CD4-positive, alpha-beta T cell treated with Interleukin-1 beta for 1 hour (primary cell): ENCODE data around the gene ATXN1.
"Not testable (repeated sequence)": the region's sequence is repeated elsewhere in the genome, so short reads cannot be mapped to it uniquely, and the experiment has no call there.

Experiments
- DNase-seq, 2 donors: peaks; one replicate each; pipeline ENCODE4 v3.0.0-alpha.2; 2020 to 2022

The ATXN1 gene

GRCh38 chr6:16400248-16400760, 361.0 kb downstream of the ATXN1 start:
- no peak for DNase-seq

GRCh38 chr6:16399695-16400094, 361.6 kb downstream of the ATXN1 start:
- DNase-seq = no peak

- DNase-seq = no peak
Measured at GRCh38 chr6:16399158-16399557, 362.1 kb downstream of the ATXN1 start.

- no peak for DNase-seq
Measured at GRCh38 chr6:16398587-16398986, 362.7 kb downstream of the ATXN1 start.

- no peak for DNase-seq
Measured at GRCh38 chr6:16397623-16398022, 363.6 kb downstream of the ATXN1 start.

- DNase-seq = no peak
Measured at GRCh38 chr6:16396497-16397319, 364.6 kb downstream of the ATXN1 start.

- DNase-seq = no peak
Measured at GRCh38 chr6:16394632-16395031, 366.6 kb downstream of the ATXN1 start.

GRCh38 chr6:16393326-16393725, 367.9 kb downstream of the ATXN1 start:
- no peak for DNase-seq

GRCh38 chr6:16392010-16392409, 369.2 kb downstream of the ATXN1 start:
- DNase-seq = no peak

- DNase-seq = no peak
Measured at GRCh38 chr6:16391451-16391912, 369.8 kb downstream of the ATXN1 start.

- not testable (repeated sequence) for DNase-seq
Measured at GRCh38 chr6:16390909-16391450, 370.3 kb downstream of the ATXN1 start.

- no peak for DNase-seq
Measured at GRCh38 chr6:16389642-16390041, 371.6 kb downstream of the ATXN1 start.

- DNase-seq = no peak
Measured at GRCh38 chr6:16388488-16388887, 372.8 kb downstream of the ATXN1 start.

GRCh38 chr6:16386057-16386456, 375.2 kb downstream of the ATXN1 start:
- DNase-seq = no peak

GRCh38 chr6:16383607-16384206, 377.6 kb downstream of the ATXN1 start:
- DNase-seq = no peak

- DNase-seq = not testable (repeated sequence)
Measured at GRCh38 chr6:16381968-16382367, 379.3 kb downstream of the ATXN1 start.

GRCh38 chr6:16380220-16380809, 380.9 kb downstream of the ATXN1 start:
- DNase-seq = no peak

- DNase-seq = not testable (repeated sequence)
Measured at GRCh38 chr6:16378360-16378759, 382.9 kb downstream of the ATXN1 start.

- no peak for DNase-seq
Measured at GRCh38 chr6:16377470-16377869, 383.8 kb downstream of the ATXN1 start.

- DNase-seq = no peak
Measured at GRCh38 chr6:16375843-16376242, 385.4 kb downstream of the ATXN1 start.

- DNase-seq = no peak
Measured at GRCh38 chr6:16375206-16375605, 386.1 kb downstream of the ATXN1 start.

GRCh38 chr6:16374461-16375200, 386.6 kb downstream of the ATXN1 start:
- peak in 1 of 2 donors; percentile 1 for DNase-seq

- no peak for DNase-seq
Measured at GRCh38 chr6:16374016-16374415, 387.2 kb downstream of the ATXN1 start.
